ENCODE results near the gene BAHD1.

DNA sequence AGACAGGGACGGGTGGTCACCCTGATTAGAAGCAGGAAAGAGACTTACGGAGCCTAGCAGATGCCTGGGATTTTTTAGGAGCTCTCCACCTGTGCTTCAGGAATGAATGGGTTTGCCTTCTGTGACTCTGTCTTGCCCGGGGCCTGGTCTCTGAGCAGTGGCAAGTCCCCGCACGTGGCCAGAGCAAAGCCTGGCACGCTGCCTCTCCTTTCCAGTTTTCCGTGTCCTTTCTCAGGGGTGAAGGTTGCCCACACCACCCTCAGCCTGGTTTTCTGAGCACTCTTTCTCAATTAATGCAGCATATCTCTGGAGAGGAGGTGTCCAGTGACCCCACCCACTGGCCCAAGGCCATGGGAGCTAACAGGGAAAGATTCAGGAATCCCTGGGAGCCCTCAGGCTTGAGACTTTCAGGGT is 15.6 kb downstream of the BAHD1 start:
- TF ChIP-seq, protein P1, sequence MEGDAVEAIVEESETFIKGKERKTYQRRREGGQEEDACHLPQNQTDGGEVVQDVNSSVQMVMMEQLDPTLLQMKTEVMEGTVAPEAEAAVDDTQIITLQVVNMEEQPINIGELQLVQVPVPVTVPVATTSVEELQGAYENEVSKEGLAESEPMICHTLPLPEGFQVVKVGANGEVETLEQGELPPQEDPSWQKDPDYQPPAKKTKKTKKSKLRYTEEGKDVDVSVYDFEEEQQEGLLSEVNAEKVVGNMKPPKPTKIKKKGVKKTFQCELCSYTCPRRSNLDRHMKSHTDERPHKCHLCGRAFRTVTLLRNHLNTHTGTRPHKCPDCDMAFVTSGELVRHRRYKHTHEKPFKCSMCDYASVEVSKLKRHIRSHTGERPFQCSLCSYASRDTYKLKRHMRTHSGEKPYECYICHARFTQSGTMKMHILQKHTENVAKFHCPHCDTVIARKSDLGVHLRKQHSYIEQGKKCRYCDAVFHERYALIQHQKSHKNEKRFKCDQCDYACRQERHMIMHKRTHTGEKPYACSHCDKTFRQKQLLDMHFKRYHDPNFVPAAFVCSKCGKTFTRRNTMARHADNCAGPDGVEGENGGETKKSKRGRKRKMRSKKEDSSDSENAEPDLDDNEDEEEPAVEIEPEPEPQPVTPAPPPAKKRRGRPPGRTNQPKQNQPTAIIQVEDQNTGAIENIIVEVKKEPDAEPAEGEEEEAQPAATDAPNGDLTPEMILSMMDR (IDR thresholded peaks at IDR 0.05; ENCODE audit: low read length): no peak
- no peak for TF ChIP-seq EZH2 (optimal IDR thresholded peaks at IDR 0.05; ENCODE audit: low read depth, low read length)
